Measurements from ENCODE around the gene GORAB.

GRCh38 chr1:170544624-170545023, 12.7 kb downstream of the GORAB start:
- TF ChIP-seq SIN3A (IDR thresholded peaks at IDR 0.05; ENCODE audit: borderline replicate concordance, insufficient read depth, low read length), result no peak
- no peak for TF ChIP-seq POLR2AphosphoS5 (IDR thresholded peaks at IDR 0.05; ENCODE audit: low read depth, low read length)
- TF ChIP-seq REST (IDR thresholded peaks at IDR 0.05; ENCODE audit: insufficient read depth in 1 of 2, low read depth in 2 of 2, low read length in 2 of 2), result no peak

Measured in PFSK-1 (cell line).